ENCODE results near the gene P2RY8. TPM values are rescaled to one million over a fixed set of nuclear protein-coding genes. Genes with fewer than 3 reads are reported as not detected.

P2RY8 gene
- total RNA-seq (2022), result 0.07 TPM in 1 of 2 replicates, not detected in the other
- not detected for Bru-seq, nascent RNA
- BruChase-seq, experiment 1, labeled RNA remaining after a 6-hour chase, result not detected
- not detected for BruChase-seq, experiment 2, labeled RNA remaining after a 2-hour chase
- long read RNA-seq, result 0 reads

GRCh38 chrX:1537031-1537715, at the start of gene P2RY8:
P2RY8 (minus strand) TSS chrX:1537185; CDS start chrX:1466558, 70,627 bp downstream.
- Mint-ChIP-seq H3K9me3 (ENCODE audit: low read depth, unreplicated experiment) (no peaks in the 10 kb centered on the region), H3K4me1 (ENCODE audit: low read depth, unreplicated experiment) (peaks cover 6% of the 10 kb centered on the region), H3K36me3 (ENCODE audit: insufficient read depth, unreplicated experiment) (no peaks in the 10 kb centered on the region), H3K27ac (ENCODE audit: unreplicated experiment) (no peak within 1 kb of the TSS), H3K27me3 (ENCODE audit: unreplicated experiment) (no peaks in the 10 kb centered on the region), H3K4me3 (ENCODE audit: low read depth, unreplicated experiment) (no peak within 1 kb of the TSS)
- CTCF ChIA-PET, result no interaction called here
- BruUV-seq (replicated peaks), result no TSS peak
- DNase-seq, result peak; percentile 60
- TF ChIP-seq CTCF (IDR thresholded peaks at IDR 0.05; ENCODE audit: unreplicated experiment), result no peak
- intact Hi-C loops (cut with micrococcal nuclease; ENCODE audit: unreplicated experiment), result no loop called here

GRCh38 chrX:1584237-1585011, 47.4 kb upstream of the P2RY8 start:
- CTCF ChIA-PET, result no interaction called here
- Mint-ChIP-seq H3K27me3 (ENCODE audit: unreplicated experiment) (no peaks in the 10 kb centered on the region), H3K9me3 (ENCODE audit: low read depth, unreplicated experiment) (no peaks in the 10 kb centered on the region), H3K4me1 (ENCODE audit: low read depth, unreplicated experiment) (peaks cover 15% of the 10 kb centered on the region), H3K4me3 (ENCODE audit: low read depth, unreplicated experiment) (no peak overlapping the region), H3K27ac (ENCODE audit: unreplicated experiment) (no peak overlapping the region), H3K36me3 (ENCODE audit: insufficient read depth, unreplicated experiment) (no peaks in the 10 kb centered on the region)
- intact Hi-C loops (cut with micrococcal nuclease; ENCODE audit: unreplicated experiment), result loop anchor here (5.0 kb wide), 1 partner anchor 132 kb away; the partner anchor contains the start of gene ASMTL
- DNase-seq, result no peak
- no TSS peak for BruUV-seq (replicated peaks)
- TF ChIP-seq CTCF (IDR thresholded peaks at IDR 0.05; ENCODE audit: unreplicated experiment), result no peak

- Mint-ChIP-seq H3K36me3 (ENCODE audit: insufficient read depth, unreplicated experiment) (no peaks in the 10 kb centered on the region), H3K4me3 (ENCODE audit: low read depth, unreplicated experiment) (peak overlapping the region; percentile 54), H3K27me3 (ENCODE audit: unreplicated experiment) (no peaks in the 10 kb centered on the region), H3K4me1 (ENCODE audit: low read depth, unreplicated experiment) (peaks cover 15% of the 10 kb centered on the region), H3K9me3 (ENCODE audit: low read depth, unreplicated experiment) (no peaks in the 10 kb centered on the region), H3K27ac (ENCODE audit: unreplicated experiment) (peak overlapping the region; percentile 31)
- no TSS peak for BruUV-seq (replicated peaks)
- CTCF ChIA-PET, result no interaction called here
- DNase-seq, result peak; percentile 38
- intact Hi-C loops (cut with micrococcal nuclease; ENCODE audit: unreplicated experiment), result loop anchor here (5.0 kb wide), 1 partner anchor 131 kb away; the partner anchor contains the start of gene ASMTL
- TF ChIP-seq CTCF (IDR thresholded peaks at IDR 0.05; ENCODE audit: unreplicated experiment), result no peak
Measured at GRCh38 chrX:1582686-1583437, 45.9 kb upstream of the P2RY8 start.

- CTCF ChIA-PET, result no interaction called here
- no TSS peak for BruUV-seq (replicated peaks)
- intact Hi-C loops (cut with micrococcal nuclease; ENCODE audit: unreplicated experiment), result loop anchor here (5.0 kb wide), 1 partner anchor 129 kb away; the partner anchor contains the start of gene ASMTL
- Mint-ChIP-seq H3K9me3 (ENCODE audit: low read depth, unreplicated experiment) (no peaks in the 10 kb centered on the region), H3K27ac (ENCODE audit: unreplicated experiment) (no peak overlapping the region), H3K36me3 (ENCODE audit: insufficient read depth, unreplicated experiment) (no peaks in the 10 kb centered on the region), H3K27me3 (ENCODE audit: unreplicated experiment) (no peaks in the 10 kb centered on the region), H3K4me1 (ENCODE audit: low read depth, unreplicated experiment) (peaks cover 15% of the 10 kb centered on the region), H3K4me3 (ENCODE audit: low read depth, unreplicated experiment) (no peak overlapping the region)
- TF ChIP-seq CTCF (IDR thresholded peaks at IDR 0.05; ENCODE audit: unreplicated experiment), result peak; percentile 65
- peak; percentile 55 for DNase-seq
Measured at GRCh38 chrX:1581132-1581531, 44.1 kb upstream of the P2RY8 start.
